IMR-90 (cell line): ENCODE measurements around the gene THY1. TPM values are rescaled to one million over a fixed set of nuclear protein-coding genes. Genes with fewer than 3 reads are reported as not detected.

Experiments
- ATAC-seq: fragments of 200-7000 bp; cut with Tn5 transposase; 2 replicates; pipeline ENCODE4 v1.9.1; 2020; ENCODE audit warnings: low read depth, mild to moderate bottlenecking, moderate library complexity
- BruUV-seq: library from RNA; stranded (reverse); fragments of 400-500 nt; replicated peaks from 2 replicates; lab custom pipeline; 2021; lab: Mats Ljungman, UMichigan
- CTCF ChIA-PET: fragments of 300-600 bp; formaldehyde crosslinking; extraction: SDS; loops from one replicate; lab custom pipeline; 2021; ENCODE audit warnings: antibody characterized with exemption; lab: Yijun Ruan, JAX
- POLR2A ChIA-PET: fragments of 300-600 bp; sonication (Branson Sonifier 250); formaldehyde crosslinking; loops from one replicate; lab custom pipeline; 2022; ENCODE audit warnings: antibody characterized with exemption; ENCODE audit not compliant: unreplicated experiment; lab: Charles Lee
- DNase-seq: peaks from one replicate; pipeline ENCODE4 v3.0.0; 2013
- H2AFZ ChIP-seq: replicated peaks from 2 replicates; pipeline ENCODE3; 2013; ENCODE audit warnings: low read length, mild to moderate bottlenecking; ENCODE audit not compliant: poor library complexity
- H2AK5ac ChIP-seq: 2 replicates; pipeline ENCODE4 v1.6.1; 2013; ENCODE audit warnings: low read depth, low read length, inconsistent platforms
- H2AK9ac ChIP-seq: replicated peaks from 2 replicates; pipeline ENCODE3; 2013; ENCODE audit warnings: mild to moderate bottlenecking, low read depth, low read length, moderate library complexity; ENCODE audit not compliant: poor library complexity
- H2BK120ac ChIP-seq: 2 replicates; pipeline ENCODE4 v1.6.1; 2013; ENCODE audit warnings: low read depth, low read length, inconsistent platforms
- H2BK15ac ChIP-seq: 3 replicates; pipeline ENCODE4 v1.6.1; 2013; ENCODE audit warnings: low read depth, low read length, inconsistent platforms
- H2BK20ac ChIP-seq: 2 replicates; pipeline ENCODE4 v1.6.1; 2013; ENCODE audit warnings: low read depth, mild to moderate bottlenecking, inconsistent platforms, low read length, moderate library complexity
- H2BK5ac ChIP-seq: 2 replicates; pipeline ENCODE4 v1.6.1; 2013; ENCODE audit warnings: mild to moderate bottlenecking, low read depth, low read length, inconsistent platforms; ENCODE audit not compliant: poor library complexity, severe bottlenecking
- H3K14ac ChIP-seq: replicated peaks from 2 replicates; pipeline ENCODE4 v1.6.1; 2013; ENCODE audit warnings: low read depth, low read length, inconsistent platforms
- H3K18ac ChIP-seq: 2 replicates; pipeline ENCODE4 v1.6.1; 2013; ENCODE audit warnings: low read depth, low read length, control low read depth
- H3K23ac ChIP-seq: 2 replicates; pipeline ENCODE4 v1.6.1; 2013; ENCODE audit warnings: low read depth, low read length, inconsistent platforms
- H3K27ac ChIP-seq: 2 replicates; pipeline ENCODE4 v1.5.1; 2013; ENCODE audit warnings: mild to moderate bottlenecking, control low read depth, low read length; ENCODE audit not compliant: insufficient read depth
- H3K27me3 ChIP-seq: 2 replicates; pipeline ENCODE4 v1.6.1; 2013; ENCODE audit warnings: low read length; ENCODE audit not compliant: control insufficient read depth, insufficient read depth
- H3K36me3 ChIP-seq: 2 replicates; pipeline ENCODE4 v1.6.1; 2013; ENCODE audit warnings: low read length, mixed read lengths; ENCODE audit not compliant: control insufficient read depth, insufficient read depth
- H3K4ac ChIP-seq: 2 replicates; pipeline ENCODE4 v1.6.1; 2013; ENCODE audit warnings: low read depth, low read length, inconsistent platforms
- H3K4me1 ChIP-seq: 2 replicates; pipeline ENCODE4 v1.6.1; 2013; ENCODE audit warnings: low read length, mixed read lengths; ENCODE audit not compliant: control insufficient read depth, insufficient read depth
- H3K4me2 ChIP-seq: 2 replicates; pipeline ENCODE4 v1.6.1; 2013; ENCODE audit warnings: low read depth, mild to moderate bottlenecking, control low read depth, low read length, moderate library complexity
- H3K4me3 ChIP-seq: 2 replicates; pipeline ENCODE4 v1.5.1; 2013; ENCODE audit warnings: low read depth, mild to moderate bottlenecking, control low read depth, low read length, moderate library complexity; ENCODE audit not compliant: insufficient read depth
- H3K56ac ChIP-seq: 2 replicates; pipeline ENCODE4 v1.6.1; 2013; ENCODE audit warnings: low read length, inconsistent platforms; ENCODE audit not compliant: insufficient read depth; ENCODE audit errors: extremely low read depth
- H3K79me1 ChIP-seq, 2 experiments: 2 replicates each; pipeline ENCODE4 v1.6.1; 2013; ENCODE audit warnings: low read length in 2 of 2, inconsistent platforms in 1 of 2, low read depth in 1 of 2
- H3K9ac ChIP-seq: 2 replicates; pipeline ENCODE4 v1.6.1; 2013; ENCODE audit warnings: low read depth, low read length, control low read depth
- H3K9me1 ChIP-seq: 2 replicates; pipeline ENCODE4 v1.6.1; 2013; ENCODE audit warnings: low read length, inconsistent platforms; ENCODE audit not compliant: insufficient read depth
- H3K9me3 ChIP-seq: 2 replicates; pipeline ENCODE4 v1.6.1; 2013; ENCODE audit warnings: low read length; ENCODE audit not compliant: control insufficient read depth, insufficient read depth
- H4K20me1 ChIP-seq: 2 replicates; pipeline ENCODE4 v1.6.1; 2013; ENCODE audit warnings: low read length, inconsistent platforms; ENCODE audit not compliant: insufficient read depth
- H4K5ac ChIP-seq: 2 replicates; pipeline ENCODE4 v1.6.1; 2013; ENCODE audit warnings: mild to moderate bottlenecking, low read depth, low read length, control low read depth
- H4K8ac ChIP-seq, 2 experiments: 2 replicates each; pipeline ENCODE4 v1.6.1; 2013; ENCODE audit warnings: low read depth in 2 of 2, low read length in 2 of 2, control low read depth in 1 of 2, inconsistent platforms in 1 of 2
- H4K91ac ChIP-seq: 2 replicates; pipeline ENCODE4 v1.6.1; 2013; ENCODE audit warnings: low read depth, low read length, inconsistent platforms; ENCODE audit not compliant: insufficient read depth
- BHLHE40 ChIP-seq: fragments of 150-350 bp; IDR thresholded peaks from 2 replicates; pipeline ENCODE4 v1.6.1; 2016; ENCODE audit warnings: mild to moderate bottlenecking, low read depth, low read length
- CEBPB ChIP-seq: IDR thresholded peaks from 2 replicates; pipeline ENCODE4 v1.6.1; 2012; ENCODE audit warnings: low read depth, low read length, improper control_type of control experiment
- CHD1 ChIP-seq: IDR thresholded peaks from 2 replicates; pipeline ENCODE4 v1.6.1; 2012; ENCODE audit warnings: low read depth, low read length, improper control_type of control experiment
- FOS ChIP-seq: fragments of 150-350 bp; IDR thresholded peaks from 2 replicates; pipeline ENCODE4 v1.6.1; 2016; ENCODE audit warnings: low read depth, low read length
- MAFK ChIP-seq: IDR thresholded peaks from 2 replicates; pipeline ENCODE4 v1.6.1; 2012; ENCODE audit warnings: low read depth, low read length, improper control_type of control experiment
- MAZ ChIP-seq: IDR thresholded peaks from 2 replicates; pipeline ENCODE4 v1.6.1; 2012; ENCODE audit warnings: low read depth, mild to moderate bottlenecking, low read length, improper control_type of control experiment, moderate library complexity, borderline replicate concordance
- MXI1 ChIP-seq: IDR thresholded peaks from 2 replicates; pipeline ENCODE4 v1.6.1; 2012; ENCODE audit warnings: low read depth, mild to moderate bottlenecking, low read length, moderate library complexity, borderline replicate concordance
- NFE2L2 ChIP-seq: fragments of 150-350 bp; IDR thresholded peaks from 2 replicates; pipeline ENCODE4 v1.6.1; 2016; ENCODE audit warnings: low read depth, mild to moderate bottlenecking, low read length
- POLR2A ChIP-seq: IDR thresholded peaks from 2 replicates; pipeline ENCODE4 v1.6.1; 2012; ENCODE audit warnings: mild to moderate bottlenecking, low read depth, low read length
- RAD21 ChIP-seq: IDR thresholded peaks from 2 replicates; pipeline ENCODE4 v1.6.1; 2012; ENCODE audit warnings: low read length, improper control_type of control experiment
- RCOR1 ChIP-seq: IDR thresholded peaks from 2 replicates; pipeline ENCODE4 v1.6.1; 2012; ENCODE audit warnings: mild to moderate bottlenecking, low read length, improper control_type of control experiment; ENCODE audit not compliant: insufficient replicate concordance
- RFX5 ChIP-seq: IDR thresholded peaks from 2 replicates; pipeline ENCODE4 v1.8.0; 2012; ENCODE audit warnings: low read depth, mild to moderate bottlenecking, low read length, moderate library complexity
- SMC3 ChIP-seq: fragments of 150-350 bp; IDR thresholded peaks from 2 replicates; pipeline ENCODE4 v1.6.1; 2016; ENCODE audit warnings: low read depth, mild to moderate bottlenecking, antibody characterized with exemption, low read length, moderate library complexity
- WGBS, 2 experiments: methylation state at CpG; one replicate each; pipeline versions ENCODE4 v1.1.5 to v1.1.7; 2013; ENCODE audit warnings: missing lambda C conversion rate in 2 of 2; ENCODE audit not compliant: insufficient read length in 1 of 2; ENCODE audit errors: extremely low coverage in 2 of 2; 5-methylcytosine and 5-hydroxymethylcytosine counted together
- dilution Hi-C: fragments of 300-500 bp; cut with HindIII; formaldehyde crosslinking; loops from one replicate; pipeline ENCODE4 v1.14.3; 2018; ENCODE audit warnings: low sequenced_read_pairs; ENCODE audit not compliant: unreplicated experiment
- in situ Hi-C: fragments of 300-500 bp; cut with MboI; formaldehyde crosslinking; loops from 3 replicates; pipeline ENCODE4 v1.14.3; 2019; ENCODE audit warnings: low sequenced_read_pairs, inconsistent platforms, mixed read lengths
- intact Hi-C: fragments of 100-400 bp; cut with micrococcal nuclease; formaldehyde crosslinking; loops from 2 replicates; pipeline ENCODE4 v1.10.0; 2022
- polyA plus RNA-seq, 3 experiments: library from polyadenylated mRNA; depleted of rRNA; stranded (reverse); fragments of >200 nt; gene quantifications; 2 replicates each; pipeline ENCODE4 v1.2.3, GENCODE V29; 2012; ENCODE audit warnings: low replicate concordance in 1 of 3
- total RNA-seq: library from RNA; depleted of rRNA; stranded (reverse); fragments of >200 nt; gene quantifications from 2 replicates; pipeline ENCODE4 v1.2.3, GENCODE V29; 2012
- TF ChIP-seq, protein P1 (sequence below): fragments of 150-350 bp; IDR thresholded peaks from 2 replicates; pipeline ENCODE4 v1.6.1; 2017; ENCODE audit warnings: mild to moderate bottlenecking, antibody characterized with exemption, low read length, low read depth
- TF ChIP-seq, protein P2 (sequence below): fragments of 150-350 bp; IDR thresholded peaks from 2 replicates; pipeline ENCODE4 v1.6.1; 2016; ENCODE audit warnings: low read depth, mild to moderate bottlenecking, low read length, moderate library complexity, borderline replicate concordance
- TF ChIP-seq, protein P3 (sequence below): conservative IDR thresholded peaks from 2 replicates; pipeline ENCODE4 v1.5.1; 2012; ENCODE audit warnings: mild to moderate bottlenecking, low read depth, low read length, improper control_type of control experiment

THY1 gene
- total and polyA plus RNA-seq, 2 of the 4 experiments (the other 2 are of a cell fraction): 703 to 2,603 TPM

DNA sequence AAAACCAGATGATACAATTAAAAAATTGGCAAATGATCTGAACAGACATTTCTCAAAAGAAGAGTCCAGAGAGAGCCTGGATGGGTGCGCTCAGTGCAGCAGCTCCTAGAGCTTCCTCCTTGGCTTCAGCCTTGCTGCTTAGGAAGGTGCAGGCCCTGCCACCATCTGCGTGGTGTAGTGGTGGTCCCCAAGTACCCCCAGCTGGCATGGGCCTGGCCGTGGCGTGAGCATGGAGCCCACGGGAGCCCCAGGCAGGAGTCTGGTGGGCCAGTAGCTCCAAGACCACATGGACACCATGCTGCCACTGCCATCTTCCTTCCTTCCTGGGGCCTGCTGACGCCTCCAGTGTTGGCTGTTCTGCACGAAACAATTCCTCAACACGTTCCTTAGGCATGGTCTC lies 20.5 kb downstream of the THY1 start:
- POLR2A ChIA-PET: no interaction called here
- Histone ChIP-seq H3K27me3 (no peaks in the 10 kb centered on the region; the same call in none of the 2 replicates), H2BK120ac (no peak overlapping the region), H3K27ac (no peak overlapping the region), H2AK5ac (no peak overlapping the region), H2BK20ac (no peak overlapping the region), H4K8ac (no peak overlapping the region), H4K5ac (no peak overlapping the region), H2BK5ac (no peak overlapping the region), H3K23ac (no peak overlapping the region), H3K14ac (no peak overlapping the region), H2BK15ac (no peak overlapping the region), H3K9me3 (peaks cover 12% of the 10 kb centered on the region), H3K4me3 (no peak overlapping the region), H3K9ac (no peak overlapping the region), H3K4me2 (no peak overlapping the region), H3K9me1 (no peaks in the 10 kb centered on the region), H4K20me1 (no peaks in the 10 kb centered on the region), H3K18ac (no peak overlapping the region), H3K4me1 (peaks cover 5% of the 10 kb centered on the region; the same call in 1 of the 2 replicates), H3K4ac (no peak overlapping the region), H3K79me1 (no peaks in the 10 kb centered on the region), H3K36me3 (no peaks in the 10 kb centered on the region), H3K56ac (no peak overlapping the region), H4K91ac (no peak overlapping the region), H2AK9ac (no peak overlapping the region), H2AFZ (no peak overlapping the region)
- intact Hi-C loops (no loop called here), in situ Hi-C loops (loop anchor here (10.0 kb wide), 1 partner anchor 332 kb away; no protein-coding TSS in a partner anchor), dilution Hi-C loops (no loop called here)
- CTCF ChIA-PET: interaction anchor here (0.9 to 1.1 kb wide), 2 partner anchors 19 to 73 kb away, joined by 3 to 4 read pairs; no protein-coding TSS in a partner anchor
- DNase-seq (no peak), ATAC-seq (no peak)
- 71% methylated on average over 4 of the region's 8 CpGs; no CpG with 5 or more reads in 1 of the 2 experiments for WGBS, 2 experiments
- BruUV-seq: no TSS peak
- TF ChIP-seq, protein P1, sequence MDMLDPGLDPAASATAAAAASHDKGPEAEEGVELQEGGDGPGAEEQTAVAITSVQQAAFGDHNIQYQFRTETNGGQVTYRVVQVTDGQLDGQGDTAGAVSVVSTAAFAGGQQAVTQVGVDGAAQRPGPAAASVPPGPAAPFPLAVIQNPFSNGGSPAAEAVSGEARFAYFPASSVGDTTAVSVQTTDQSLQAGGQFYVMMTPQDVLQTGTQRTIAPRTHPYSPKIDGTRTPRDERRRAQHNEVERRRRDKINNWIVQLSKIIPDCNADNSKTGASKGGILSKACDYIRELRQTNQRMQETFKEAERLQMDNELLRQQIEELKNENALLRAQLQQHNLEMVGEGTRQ: no peak
- no peak for TF ChIP-seq POLR2A
- TF ChIP-seq RAD21: no peak
- no peak for TF ChIP-seq RCOR1
- no peak for TF ChIP-seq FOS
- no peak for TF ChIP-seq MAFK
- TF ChIP-seq SMC3: no peak
- no peak for TF ChIP-seq CHD1
- TF ChIP-seq CEBPB: no peak
- no peak for TF ChIP-seq BHLHE40
- TF ChIP-seq, protein P2, sequence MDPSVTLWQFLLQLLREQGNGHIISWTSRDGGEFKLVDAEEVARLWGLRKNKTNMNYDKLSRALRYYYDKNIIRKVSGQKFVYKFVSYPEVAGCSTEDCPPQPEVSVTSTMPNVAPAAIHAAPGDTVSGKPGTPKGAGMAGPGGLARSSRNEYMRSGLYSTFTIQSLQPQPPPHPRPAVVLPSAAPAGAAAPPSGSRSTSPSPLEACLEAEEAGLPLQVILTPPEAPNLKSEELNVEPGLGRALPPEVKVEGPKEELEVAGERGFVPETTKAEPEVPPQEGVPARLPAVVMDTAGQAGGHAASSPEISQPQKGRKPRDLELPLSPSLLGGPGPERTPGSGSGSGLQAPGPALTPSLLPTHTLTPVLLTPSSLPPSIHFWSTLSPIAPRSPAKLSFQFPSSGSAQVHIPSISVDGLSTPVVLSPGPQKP: no peak
- no peak for TF ChIP-seq MAZ
- TF ChIP-seq NFE2L2: no peak
- TF ChIP-seq MXI1: no peak
- no peak for TF ChIP-seq RFX5
- TF ChIP-seq, protein P3, sequence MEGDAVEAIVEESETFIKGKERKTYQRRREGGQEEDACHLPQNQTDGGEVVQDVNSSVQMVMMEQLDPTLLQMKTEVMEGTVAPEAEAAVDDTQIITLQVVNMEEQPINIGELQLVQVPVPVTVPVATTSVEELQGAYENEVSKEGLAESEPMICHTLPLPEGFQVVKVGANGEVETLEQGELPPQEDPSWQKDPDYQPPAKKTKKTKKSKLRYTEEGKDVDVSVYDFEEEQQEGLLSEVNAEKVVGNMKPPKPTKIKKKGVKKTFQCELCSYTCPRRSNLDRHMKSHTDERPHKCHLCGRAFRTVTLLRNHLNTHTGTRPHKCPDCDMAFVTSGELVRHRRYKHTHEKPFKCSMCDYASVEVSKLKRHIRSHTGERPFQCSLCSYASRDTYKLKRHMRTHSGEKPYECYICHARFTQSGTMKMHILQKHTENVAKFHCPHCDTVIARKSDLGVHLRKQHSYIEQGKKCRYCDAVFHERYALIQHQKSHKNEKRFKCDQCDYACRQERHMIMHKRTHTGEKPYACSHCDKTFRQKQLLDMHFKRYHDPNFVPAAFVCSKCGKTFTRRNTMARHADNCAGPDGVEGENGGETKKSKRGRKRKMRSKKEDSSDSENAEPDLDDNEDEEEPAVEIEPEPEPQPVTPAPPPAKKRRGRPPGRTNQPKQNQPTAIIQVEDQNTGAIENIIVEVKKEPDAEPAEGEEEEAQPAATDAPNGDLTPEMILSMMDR: no peak
